ENCODE results near the gene SGPL1.

The SGPL1 gene

DNA sequence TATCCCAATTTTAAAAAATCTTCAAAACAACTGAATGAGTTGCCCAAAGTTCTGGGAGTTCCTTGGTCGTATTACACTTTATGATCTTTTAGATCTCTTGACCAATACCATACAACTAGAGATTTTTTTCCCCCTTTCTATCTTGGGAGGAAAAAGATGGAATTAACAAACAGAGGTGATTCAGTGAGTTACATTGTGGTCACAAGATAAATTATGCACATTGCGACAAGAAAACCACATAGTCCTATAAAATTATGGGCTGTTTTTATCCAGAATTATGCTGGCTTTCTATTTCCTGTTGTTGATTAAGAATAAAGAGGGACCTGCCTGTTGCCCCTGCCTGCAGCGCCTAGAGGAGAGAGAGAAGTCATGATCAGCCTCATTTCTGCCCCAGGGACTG is 8.2 kb upstream of the SGPL1 start:
- no peak for DNase-seq (ENCODE audit: low read depth in 2 of 2, low spot score in 1 of 2)

- no peak for DNase-seq (ENCODE audit: low read depth in 2 of 2, low spot score in 1 of 2)
These were observed 6.6 kb upstream of the SGPL1 start for GRCh38 chr10:70809011-70809611.

- no peak for DNase-seq (ENCODE audit: low read depth in 2 of 2, low spot score in 1 of 2)
These were observed 6.0 kb upstream of the SGPL1 start for GRCh38 chr10:70809726-70810125.

DNA sequence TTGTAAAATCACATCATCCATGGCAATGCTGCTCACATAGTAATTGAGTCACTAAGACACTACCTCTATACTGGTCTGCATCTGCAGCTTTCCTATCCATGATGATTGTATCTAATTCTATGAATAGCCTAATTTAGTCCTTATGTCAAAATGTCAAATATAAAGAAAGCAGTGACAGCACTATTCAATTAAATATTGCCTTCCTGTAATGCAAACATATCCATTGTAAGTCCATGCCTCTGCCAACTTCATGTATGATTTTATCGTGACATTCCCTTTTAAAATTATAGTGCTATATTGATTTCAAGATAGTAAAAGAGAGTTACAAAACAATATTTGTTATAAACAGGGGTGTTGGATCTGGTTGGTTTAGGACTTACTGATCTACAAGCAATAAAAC is 4.8 kb upstream of the SGPL1 start:
- no peak for DNase-seq (ENCODE audit: low read depth in 2 of 2, low spot score in 1 of 2)

- DNase-seq (ENCODE audit: low read depth in 2 of 2, low spot score in 1 of 2) = no peak
These were observed 3.9 kb upstream of the SGPL1 start for GRCh38 chr10:70811881-70812280.

GRCh38 chr10:70812814-70813213 is 2.9 kb upstream of the SGPL1 start:
- DNase-seq (ENCODE audit: low read depth in 2 of 2, low spot score in 1 of 2) = no peak

- no peak for DNase-seq (ENCODE audit: low read depth in 2 of 2, low spot score in 1 of 2)
These were observed 1.6 kb upstream of the SGPL1 start for GRCh38 chr10:70814126-70814525.

- peak in 1 of 2 donors; percentile 3 for DNase-seq (ENCODE audit: low read depth in 2 of 2, low spot score in 1 of 2)
These were observed 609 bp downstream of the SGPL1 start for GRCh38 chr10:70816220-70816894.

GRCh38 chr10:70820976-70821750 is 5.4 kb downstream of the SGPL1 start:
- no peak for DNase-seq (ENCODE audit: low read depth in 2 of 2, low spot score in 1 of 2)

DNA sequence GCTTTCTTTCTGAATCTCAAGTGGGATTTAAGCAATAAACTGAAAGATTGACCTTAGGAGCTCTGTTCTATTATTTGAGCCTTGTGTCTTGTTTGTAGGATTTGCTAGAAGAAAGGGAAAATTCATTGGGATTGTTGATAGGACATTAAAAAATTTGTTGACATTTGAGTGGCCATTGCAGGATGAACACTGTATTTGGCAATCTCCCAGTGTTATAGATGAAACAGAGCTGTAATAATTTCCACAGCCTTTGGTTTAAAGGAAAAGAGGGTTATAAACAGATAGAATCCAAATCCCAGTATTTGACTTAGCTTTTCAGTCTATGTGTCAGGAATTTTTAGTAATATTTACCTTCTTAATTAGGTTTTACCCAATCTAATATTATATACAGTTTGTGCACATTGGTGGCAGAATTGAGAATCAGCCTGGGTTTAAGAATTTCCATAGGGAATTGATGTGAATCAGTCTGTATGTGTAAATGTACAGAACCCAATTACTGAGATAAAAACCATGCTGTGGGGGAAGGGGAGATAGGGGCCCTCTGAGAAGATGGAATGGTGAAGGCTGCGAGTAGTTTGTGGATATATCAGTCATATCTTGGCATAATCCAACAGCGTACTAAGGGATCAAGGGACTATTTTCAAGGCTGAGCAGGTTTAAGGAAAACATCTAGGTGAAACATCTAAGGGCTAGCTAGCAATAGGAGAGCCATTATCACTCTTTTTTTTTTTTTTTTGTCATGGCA is 6.5 kb downstream of the SGPL1 start:
- DNase-seq (ENCODE audit: low read depth in 2 of 2, low spot score in 1 of 2) = no peak

- DNase-seq (ENCODE audit: low read depth in 2 of 2, low spot score in 1 of 2) = no peak
These were observed 11.5 kb downstream of the SGPL1 start for GRCh38 chr10:70827086-70827757.

- no peak for DNase-seq (ENCODE audit: low read depth in 2 of 2, low spot score in 1 of 2)
These were observed 13.2 kb downstream of the SGPL1 start for GRCh38 chr10:70828923-70829322.

GRCh38 chr10:70829543-70829942 is 13.8 kb downstream of the SGPL1 start:
- DNase-seq (ENCODE audit: low read depth in 2 of 2, low spot score in 1 of 2) = no peak

GRCh38 chr10:70830164-70830563 is 14.4 kb downstream of the SGPL1 start:
- no peak for DNase-seq (ENCODE audit: low read depth in 2 of 2, low spot score in 1 of 2)

DNA sequence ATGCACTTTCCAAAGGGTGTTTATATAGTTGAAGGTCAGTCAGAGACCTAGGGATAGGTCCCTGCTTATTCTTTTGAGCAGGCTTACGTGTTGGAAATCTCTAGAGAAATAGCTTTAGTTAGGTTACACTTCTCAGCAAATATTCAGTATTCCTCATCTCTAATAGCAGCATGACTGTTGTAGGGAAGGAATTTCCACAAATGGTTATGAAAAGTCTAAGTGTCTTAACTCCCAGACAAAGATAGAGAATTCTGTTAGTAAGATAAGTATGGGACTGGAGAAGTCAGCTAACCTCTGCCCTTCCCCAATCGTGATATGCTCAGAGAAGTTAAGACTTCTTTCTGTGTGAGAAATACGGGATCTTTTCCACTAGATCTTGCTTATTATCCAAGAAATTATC is 16.5 kb downstream of the SGPL1 start:
- no peak for DNase-seq (ENCODE audit: low read depth in 2 of 2, low spot score in 1 of 2)

DNA sequence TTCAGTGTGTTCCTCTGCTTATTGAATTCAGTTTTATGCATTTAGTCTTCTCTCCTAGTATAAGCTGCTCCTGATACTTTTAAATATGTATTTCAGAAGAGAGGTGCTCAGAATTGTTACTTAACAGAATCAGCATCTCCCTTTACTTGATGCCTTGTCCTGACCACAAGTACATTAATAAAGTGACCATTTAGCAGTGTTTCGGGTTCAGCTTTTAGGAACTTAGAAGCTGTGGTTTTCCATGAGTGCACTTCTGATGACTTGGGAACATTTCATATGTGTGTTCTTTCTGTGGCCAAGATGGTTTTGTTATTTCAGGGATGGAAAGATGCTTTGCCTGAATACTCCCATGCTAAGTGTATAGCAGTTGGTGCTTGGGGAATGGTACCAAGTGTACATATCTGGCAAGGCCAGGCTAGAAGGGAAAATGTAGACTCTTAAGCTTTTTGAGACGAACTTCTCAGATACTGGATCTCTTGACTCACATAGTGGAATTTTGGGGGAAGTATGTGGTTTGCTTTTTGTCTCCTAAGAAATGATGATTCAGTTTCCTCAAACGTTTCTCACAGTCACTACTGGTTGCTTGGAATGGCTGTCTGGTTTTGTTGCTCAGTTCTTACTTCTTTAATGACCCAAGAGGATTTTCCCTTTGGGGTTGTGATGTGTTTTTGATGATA is 17.2 kb downstream of the SGPL1 start:
- no peak for DNase-seq (ENCODE audit: low read depth in 2 of 2, low spot score in 1 of 2)

DNA sequence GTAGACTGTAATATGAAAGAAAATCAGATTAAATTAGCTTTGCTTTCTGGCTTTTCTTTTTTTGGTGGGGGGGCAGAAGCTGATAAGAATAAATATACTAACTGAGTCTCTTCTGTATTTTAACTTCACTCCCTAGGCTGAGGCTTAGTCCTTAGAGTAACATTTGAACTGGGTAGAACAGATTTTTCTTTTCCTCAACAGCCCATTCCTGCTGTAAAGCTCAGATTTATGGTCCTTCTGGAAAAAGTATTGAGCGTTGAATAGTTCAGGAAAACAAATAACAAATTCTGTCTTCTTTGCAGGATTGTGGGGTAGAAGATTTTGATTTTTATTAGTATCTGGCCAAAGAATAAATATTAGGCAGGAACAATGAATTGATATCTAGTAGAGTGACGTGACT is 17.9 kb downstream of the SGPL1 start:
- no peak for DNase-seq (ENCODE audit: low read depth in 2 of 2, low spot score in 1 of 2)

- DNase-seq (ENCODE audit: low read depth in 2 of 2, low spot score in 1 of 2) = no peak
These were observed 18.3 kb downstream of the SGPL1 start for GRCh38 chr10:70834021-70834420.

DNA sequence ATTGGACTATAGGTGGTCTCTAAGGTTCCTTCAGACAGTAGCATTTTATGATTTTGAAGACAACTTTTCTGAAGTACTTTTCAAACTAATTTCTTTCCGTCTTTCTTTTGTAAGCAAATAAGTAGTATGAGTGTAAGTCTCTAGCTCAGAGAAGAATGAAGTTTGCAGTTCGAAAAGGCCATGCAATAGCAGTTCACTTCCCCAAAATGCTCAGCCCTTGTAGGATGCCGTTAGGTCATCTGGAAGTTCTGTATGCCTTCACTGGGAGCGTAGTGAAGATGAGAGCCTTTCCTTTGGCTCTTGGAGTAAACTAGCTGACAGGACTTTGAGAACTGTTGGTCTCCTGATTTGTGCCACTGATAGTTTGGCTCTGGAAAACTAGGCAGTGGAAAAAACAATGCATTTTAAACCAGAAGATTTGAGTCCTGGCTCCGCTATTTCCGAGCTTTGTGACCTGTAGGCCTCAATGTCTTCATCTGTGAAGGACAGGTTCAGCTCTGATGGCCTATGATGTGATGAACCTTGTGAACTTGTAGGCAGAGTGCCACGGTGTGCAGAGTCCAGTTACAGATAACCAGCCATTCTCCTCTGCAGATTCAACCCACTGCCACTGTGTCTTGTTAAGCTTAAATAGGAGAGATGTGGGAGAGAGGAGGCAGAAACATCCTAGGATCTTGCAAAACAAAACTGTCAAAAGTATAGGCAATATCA is 18.8 kb downstream of the SGPL1 start:
- no peak for DNase-seq (ENCODE audit: low read depth in 2 of 2, low spot score in 1 of 2)

DNA sequence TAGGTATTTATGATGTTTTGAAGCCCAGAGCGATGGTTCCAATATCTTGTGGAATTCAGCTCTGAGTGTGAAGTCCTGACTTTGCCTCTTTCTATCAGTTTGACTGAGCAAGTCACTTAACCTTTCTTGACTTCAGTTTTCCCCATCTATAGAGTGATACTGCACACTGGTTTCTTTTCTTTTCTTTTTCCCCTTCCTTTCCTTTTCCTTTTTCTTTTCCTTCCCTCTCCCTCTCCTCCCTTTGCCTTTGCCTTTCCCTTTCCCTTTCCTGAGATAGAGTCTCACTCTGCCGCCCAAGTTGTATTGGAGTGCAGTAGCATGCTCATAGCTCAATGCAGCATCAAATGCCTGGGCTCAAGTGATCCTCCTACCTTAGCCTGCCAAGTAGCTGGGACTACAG is 20.6 kb downstream of the SGPL1 start:
- no peak for DNase-seq (ENCODE audit: low read depth in 2 of 2, low spot score in 1 of 2)
